ENCODE measurements around the gene THSD4.

THSD4 gene

GRCh38 chr15:71820127-71820526 is 704.9 kb downstream of the THSD4 start:
- no peaks in the 10 kb centered on the region for H3K36me3 ChIP-seq (ENCODE audit: control insufficient read depth, insufficient read depth, low read length)
- H3K27me3 ChIP-seq (ENCODE audit: control insufficient read depth, insufficient read depth, low read length) = no peaks in the 10 kb centered on the region
- no peak overlapping the region for H3K4me3 ChIP-seq (ENCODE audit: low read length)
- H3K9ac ChIP-seq (ENCODE audit: low read length) = no peak overlapping the region
- no peaks in the 10 kb centered on the region for H3K4me1 ChIP-seq (ENCODE audit: control insufficient read depth, insufficient read depth, low read length)
- H3K9me3 ChIP-seq (ENCODE audit: control insufficient read depth, low read length) = peaks cover 8% of the 10 kb centered on the region

GRCh38 chr15:71821547-71822129 is 706.4 kb downstream of the THSD4 start:
- no peaks in the 10 kb centered on the region for H3K36me3 ChIP-seq (ENCODE audit: control insufficient read depth, insufficient read depth, low read length)
- no peaks in the 10 kb centered on the region for H3K4me1 ChIP-seq (ENCODE audit: control insufficient read depth, insufficient read depth, low read length)
- peaks cover 8% of the 10 kb centered on the region for H3K9me3 ChIP-seq (ENCODE audit: control insufficient read depth, low read length)
- no peak overlapping the region for H3K4me3 ChIP-seq (ENCODE audit: low read length)
- no peaks in the 10 kb centered on the region for H3K27me3 ChIP-seq (ENCODE audit: control insufficient read depth, insufficient read depth, low read length)
- H3K9ac ChIP-seq (ENCODE audit: low read length) = no peak overlapping the region

- Histone ChIP-seq H3K36me3 (ENCODE audit: control insufficient read depth, insufficient read depth, low read length) (peaks cover 6% of the 10 kb centered on the region), H3K27me3 (ENCODE audit: control insufficient read depth, insufficient read depth, low read length) (no peaks in the 10 kb centered on the region), H3K9ac (ENCODE audit: low read length) (no peak overlapping the region), H3K4me1 (ENCODE audit: control insufficient read depth, insufficient read depth, low read length) (no peaks in the 10 kb centered on the region), H3K4me3 (ENCODE audit: low read length) (no peak overlapping the region), H3K9me3 (ENCODE audit: control insufficient read depth, low read length) (peaks cover 8% of the 10 kb centered on the region)
These were observed 707.8 kb downstream of the THSD4 start for GRCh38 chr15:71822890-71823630.

DNA sequence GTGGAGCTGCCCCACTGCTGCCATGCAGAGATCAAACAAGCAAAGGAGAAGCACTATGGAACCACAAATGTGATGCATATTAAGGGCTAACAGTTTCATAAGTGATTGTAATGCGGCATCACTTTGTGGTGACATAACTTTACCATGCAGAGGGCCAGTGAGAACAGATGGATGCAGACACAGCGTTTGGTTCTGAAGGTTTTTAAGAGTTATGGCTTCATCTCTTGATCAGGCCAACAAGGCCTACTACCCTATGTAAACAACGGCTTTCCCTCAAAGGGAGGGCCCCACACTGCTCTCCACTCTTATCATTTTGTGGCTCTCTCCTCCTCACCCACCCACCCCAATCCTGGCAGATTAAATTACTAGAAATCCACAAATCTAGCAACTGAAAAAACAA is 708.5 kb downstream of the THSD4 start:
- H3K27me3 ChIP-seq (ENCODE audit: control insufficient read depth, insufficient read depth, low read length) = no peaks in the 10 kb centered on the region
- H3K9me3 ChIP-seq (ENCODE audit: control insufficient read depth, low read length) = peaks cover 8% of the 10 kb centered on the region
- H3K4me3 ChIP-seq (ENCODE audit: low read length) = no peak overlapping the region
- H3K36me3 ChIP-seq (ENCODE audit: control insufficient read depth, insufficient read depth, low read length) = peaks cover 6% of the 10 kb centered on the region
- no peaks in the 10 kb centered on the region for H3K4me1 ChIP-seq (ENCODE audit: control insufficient read depth, insufficient read depth, low read length)
- H3K9ac ChIP-seq (ENCODE audit: low read length) = no peak overlapping the region

- Histone ChIP-seq H3K27me3 (ENCODE audit: control insufficient read depth, insufficient read depth, low read length) (no peaks in the 10 kb centered on the region), H3K4me3 (ENCODE audit: low read length) (no peak overlapping the region), H3K36me3 (ENCODE audit: control insufficient read depth, insufficient read depth, low read length) (peaks cover 6% of the 10 kb centered on the region), H3K4me1 (ENCODE audit: control insufficient read depth, insufficient read depth, low read length) (no peaks in the 10 kb centered on the region), H3K9me3 (ENCODE audit: control insufficient read depth, low read length) (peaks cover 8% of the 10 kb centered on the region), H3K9ac (ENCODE audit: low read length) (no peak overlapping the region)
These were observed 709.9 kb downstream of the THSD4 start for GRCh38 chr15:71825021-71825730.

DNA sequence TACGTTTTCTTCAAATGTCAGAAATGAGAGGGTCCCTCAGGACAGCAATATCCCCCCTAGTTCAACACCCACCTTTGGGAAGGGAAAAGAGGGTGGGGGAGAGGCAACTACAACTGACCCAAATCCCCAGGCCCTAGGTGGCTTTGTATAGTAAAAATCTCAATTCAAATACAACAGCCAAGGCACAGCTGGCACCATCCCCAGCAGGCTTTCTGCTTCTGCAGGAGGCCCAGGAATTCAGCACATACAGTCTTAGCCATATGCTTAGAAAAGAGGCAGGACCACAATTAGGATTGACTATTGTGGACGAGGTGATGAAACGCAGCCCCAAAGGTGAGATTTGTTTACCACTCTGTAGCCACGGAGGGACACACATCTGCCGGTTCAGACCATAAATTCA is 710.9 kb downstream of the THSD4 start:
- H3K9ac ChIP-seq (ENCODE audit: low read length) = no peak overlapping the region
- peaks cover 8% of the 10 kb centered on the region for H3K9me3 ChIP-seq (ENCODE audit: control insufficient read depth, low read length)
- H3K4me1 ChIP-seq (ENCODE audit: control insufficient read depth, insufficient read depth, low read length) = no peaks in the 10 kb centered on the region
- no peak overlapping the region for H3K4me3 ChIP-seq (ENCODE audit: low read length)
- no peaks in the 10 kb centered on the region for H3K27me3 ChIP-seq (ENCODE audit: control insufficient read depth, insufficient read depth, low read length)
- H3K36me3 ChIP-seq (ENCODE audit: control insufficient read depth, insufficient read depth, low read length) = peaks cover 6% of the 10 kb centered on the region

GRCh38 chr15:71830981-71831380 is 715.7 kb downstream of the THSD4 start:
- no peaks in the 10 kb centered on the region for H3K4me1 ChIP-seq (ENCODE audit: control insufficient read depth, insufficient read depth, low read length)
- H3K36me3 ChIP-seq (ENCODE audit: control insufficient read depth, insufficient read depth, low read length) = peaks cover 9% of the 10 kb centered on the region
- H3K4me3 ChIP-seq (ENCODE audit: low read length) = no peak overlapping the region
- H3K9ac ChIP-seq (ENCODE audit: low read length) = no peak overlapping the region
- no peaks in the 10 kb centered on the region for H3K9me3 ChIP-seq (ENCODE audit: control insufficient read depth, low read length)
- no peaks in the 10 kb centered on the region for H3K27me3 ChIP-seq (ENCODE audit: control insufficient read depth, insufficient read depth, low read length)
